GM12878 (cell line): ENCODE results near the gene TIMM17B. TPM values are rescaled to one million over a fixed set of nuclear protein-coding genes. Genes with fewer than 3 reads are reported as not detected.

Experiments
- ATAC-seq: fragments of 200-7000 bp; cut with Tn5 transposase; 3 replicates; pipeline ENCODE4 v1.9.1; 2020; ENCODE audit warnings: mild to moderate bottlenecking, moderate library complexity
- BruUV-seq: library from RNA; stranded (reverse); fragments of 400-500 nt; replicated peaks from 2 replicates; lab custom pipeline; 2021; lab: Mats Ljungman, UMichigan
- CTCF ChIA-PET: fragments of 300-600 bp; sonication (Branson Sonifier 250); formaldehyde crosslinking; extraction: SDS; loops from one replicate; lab custom pipeline; 2021; ENCODE audit warnings: inconsistent platforms; lab: Yijun Ruan, JAX
- POLR2A ChIA-PET: fragments of 350-600 bp; formaldehyde crosslinking; extraction: SDS; loops from one replicate; lab custom pipeline; 2021; ENCODE audit warnings: inconsistent platforms; lab: Charles Lee
- RAD21 ChIA-PET: fragments of 300-600 bp; sonication (Branson Sonifier 250); formaldehyde crosslinking; loops from one replicate; lab custom pipeline; 2023; ENCODE audit warnings: antibody characterized with exemption; ENCODE audit not compliant: unreplicated experiment; lab: Charles Lee
- SMC1A ChIA-PET: fragments of 300-600 bp; sonication (Branson Sonifier 250); formaldehyde crosslinking; loops from one replicate; lab custom pipeline; 2023; ENCODE audit not compliant: unreplicated experiment, uncharacterized antibody; lab: Charles Lee
- DNase-seq: peaks from one replicate; pipeline ENCODE4 v3.0.0-alpha.2; 2011; ENCODE audit warnings: low read depth, low spot score
- FAIRE-seq: peaks from 3 replicates; lab custom pipeline; 2011; peaks lifted over from hg19 to GRCh38; lab: Jason Lieb, UNC
- H2AFZ ChIP-seq: 2 replicates; pipeline ENCODE4 v1.6.0; 2011; ENCODE audit warnings: low read depth, low read length, control low read depth; ENCODE audit not compliant: control insufficient read depth
- H3K27ac ChIP-seq: 2 replicates; pipeline ENCODE4 v1.5.1; 2011; ENCODE audit warnings: control low read depth; ENCODE audit not compliant: control insufficient read depth, insufficient read depth
- H3K27me3 ChIP-seq, 2 experiments: replicated peaks in 1 of 2; 2 replicates each; pipeline versions ENCODE4 v1.6.0 to v1.6.1; 2011; ENCODE audit warnings: low read length in 1 of 2; ENCODE audit not compliant: control insufficient read depth in 2 of 2, insufficient read depth in 2 of 2
- H3K36me3 ChIP-seq, 2 experiments: 2 replicates each; pipeline ENCODE4 v1.5.1; 2011; ENCODE audit warnings: low read length in 1 of 2; ENCODE audit not compliant: control insufficient read depth in 2 of 2, insufficient read depth in 2 of 2
- H3K4me1 ChIP-seq: 2 replicates; pipeline ENCODE4 v1.6.1; 2011; ENCODE audit warnings: mild to moderate bottlenecking, low read length, moderate library complexity, mixed read lengths; ENCODE audit not compliant: control insufficient read depth, insufficient read depth
- H3K4me2 ChIP-seq: 2 replicates; pipeline ENCODE4 v1.6.0; 2011; ENCODE audit warnings: control low read depth; ENCODE audit not compliant: control insufficient read depth, insufficient read depth
- H3K4me3 ChIP-seq: fragments of 200-600 bp; sonication (generic); 2 replicates; pipeline ENCODE4 v1.5.1; 2016
- H3K79me2 ChIP-seq: 2 replicates; pipeline ENCODE4 v1.6.0; 2011; ENCODE audit warnings: low read length; ENCODE audit not compliant: control insufficient read depth, insufficient read depth
- H3K9ac ChIP-seq: 2 replicates; pipeline ENCODE4 v1.8.0; 2011; ENCODE audit warnings: low read length, control low read depth, mixed read lengths; ENCODE audit not compliant: control insufficient read depth, insufficient read depth
- H3K9me3 ChIP-seq: replicated peaks from 3 replicates; pipeline ENCODE4 v1.5.1; 2011; ENCODE audit warnings: mild to moderate bottlenecking, low read length; ENCODE audit not compliant: control insufficient read depth, insufficient read depth
- H4K20me1 ChIP-seq: 2 replicates; pipeline ENCODE4 v1.6.0; 2011; ENCODE audit not compliant: control insufficient read depth, insufficient read depth
- BRCA1 ChIP-seq: IDR thresholded peaks from 2 replicates; pipeline ENCODE4 v1.6.1; 2011; ENCODE audit warnings: low read depth, low read length, improper control_type of control experiment
- HCFC1 ChIP-seq: fragments of 150-350 bp; IDR thresholded peaks from 2 replicates; pipeline ENCODE4 v1.6.1; 2014; ENCODE audit warnings: low read length
- HDAC2 ChIP-seq: fragments of 200-600 bp; sonication (generic); IDR thresholded peaks from 2 replicates; pipeline ENCODE4 v1.6.1; 2017
- JUNB ChIP-seq: IDR thresholded peaks from 2 replicates; pipeline ENCODE4 v1.6.1; 2016; ENCODE audit warnings: antibody characterized with exemption, mild to moderate bottlenecking
- KAT2A ChIP-seq: conservative IDR thresholded peaks from 2 replicates; pipeline ENCODE4 v1.6.1; 2011; ENCODE audit warnings: low read depth, low read length; ENCODE audit not compliant: control insufficient read depth
- KDM1A ChIP-seq: fragments of 200-600 bp; sonication (generic); IDR thresholded peaks from 2 replicates; pipeline ENCODE4 v1.6.1; 2016; ENCODE audit warnings: borderline replicate concordance
- PAX5 ChIP-seq: IDR thresholded peaks from 2 replicates; pipeline ENCODE4 v1.6.1; 2011; ENCODE audit warnings: low read depth, low read length, borderline replicate concordance
- PAX8 ChIP-seq: fragments of 450-650 bp; IDR thresholded peaks from 2 replicates; pipeline ENCODE4 v1.6.1; 2017; ENCODE audit warnings: mild to moderate bottlenecking, moderate library complexity
- RAD51 ChIP-seq: fragments of 450-650 bp; IDR thresholded peaks from 2 replicates; pipeline ENCODE4 v1.6.1; 2016; ENCODE audit warnings: moderate library complexity, mild to moderate bottlenecking, inconsistent platforms
- RB1 ChIP-seq: fragments of 450-650 bp; formaldehyde crosslinking; IDR thresholded peaks from 2 replicates; pipeline ENCODE4 v1.6.1; 2017; ENCODE audit warnings: mild to moderate bottlenecking, borderline replicate concordance
- TCF7 ChIP-seq: IDR thresholded peaks from 2 replicates; pipeline ENCODE4 v1.6.1; 2014; ENCODE audit warnings: antibody characterized with exemption, borderline replicate concordance
- ZZZ3 ChIP-seq: IDR thresholded peaks from 2 replicates; pipeline ENCODE4 v1.6.1; 2011; ENCODE audit warnings: low read depth; ENCODE audit not compliant: control insufficient read depth, insufficient read length
- WGBS: methylation state at CpG from one replicate; pipeline ENCODE4 v1.1.6; 2016; ENCODE audit warnings: low lambda C conversion rate; ENCODE audit not compliant: insufficient replicate concordance, insufficient coverage; ENCODE audit errors: missing lambda C conversion rate; 5-methylcytosine and 5-hydroxymethylcytosine counted together
- in situ Hi-C: fragments of 300-500 bp; cut with MboI; formaldehyde crosslinking; loops from 9 replicates; pipeline ENCODE4 v1.14.3; 2018; ENCODE audit warnings: mixed read lengths
- intact Hi-C: fragments of 100-400 bp; cut with micrococcal nuclease; formaldehyde crosslinking; loops from one replicate; pipeline ENCODE4 v1.14.2; 2022; ENCODE audit not compliant: unreplicated experiment
- polyA plus RNA-seq, 11 experiments: library from polyadenylated mRNA; depleted of rRNA in 4 of 11; unstranded in 6 of 11; stranded (reverse) in 5 of 11; fragments of >200 nt; fragmentation: Nextera tagmentation in 4 of 11; fragmentation: Illumina TruSeq in 1 of 11; extraction: Ambion mirVana in 4 of 11; extraction: Trizol in 1 of 11; gene quantifications; 1 replicate in 1 of 11; 2 replicates in 10 of 11; pipeline versions ENCODE4 v1.2.1 to v1.2.3, GENCODE V29; 2011 to 2016; ENCODE audit warnings: inconsistent platforms in 2 of 11, missing spikeins in 2 of 11, low read depth in 1 of 11
- total RNA-seq, 4 experiments: library from RNA; depleted of rRNA in 3 of 4; stranded (reverse); fragments of >200 nt in 3 of 4; fragmentation: Illumina TruSeq in 1 of 4; extraction: Trizol in 1 of 4; gene quantifications; 2 replicates each; pipeline versions ENCODE4 v1.2.1 to v1.2.3, GENCODE V29; 2013 to 2021
- TF ChIP-seq, protein P1 (sequence below): IDR thresholded peaks from 2 replicates; pipeline ENCODE4 v1.6.1; 2012; ENCODE audit warnings: improper control_type of control experiment, low read depth, low read length; ENCODE audit not compliant: insufficient replicate concordance
- TF ChIP-seq, protein P2 (sequence below): fragments of 450-650 bp; IDR thresholded peaks from 2 replicates; pipeline ENCODE4 v1.6.1; 2016; ENCODE audit warnings: mild to moderate bottlenecking, moderate library complexity, borderline replicate concordance

Gene TIMM17B
- total and polyA plus RNA-seq, 10 of the 15 experiments (the other 5 are each of a cell fraction or from before 2014, with no cell fraction given): 4.5 to 88.7 (median 47.5) TPM

- ChIA-PET POLR2A (interaction anchor here (2.9 kb wide), 1 partner anchor 21 kb away, joined by 21 read pairs; no protein-coding TSS in a partner anchor), CTCF (interaction anchor here (1.2 kb wide), 1 partner anchor 25 kb away, joined by 4 read pairs; no protein-coding TSS in a partner anchor), RAD21 (interaction anchor here (1.0 kb wide), 1 partner anchor 19 kb away, joined by 4 read pairs; no protein-coding TSS in a partner anchor), SMC1A (interaction anchor here (1.0 kb wide), 1 partner anchor 21 kb away, joined by 4 read pairs; no protein-coding TSS in a partner anchor)
- Histone ChIP-seq H3K27ac (peak overlapping the region; percentile 83), H3K36me3 (peaks cover 3 to 5% of the 10 kb centered on the region in 2 experiments; a peak in 3 of 4 replicates), H3K4me3 (peak overlapping the region; percentile 73), H2AFZ (no peak overlapping the region), H3K79me2 (peaks cover 41% of the 10 kb centered on the region), H4K20me1 (peaks cover 5% of the 10 kb centered on the region), H3K9me3 (no peaks in the 10 kb centered on the region; the same call in 2 of the 3 replicates), H3K4me2 (no peak overlapping the region), H3K9ac (peak overlapping the region; percentile 83), H3K4me1 (peaks cover 9% of the 10 kb centered on the region), H3K27me3 (no peaks in the 10 kb centered on the region)
- intact Hi-C loops: loop anchor here (5.0 kb wide), 2 partner anchors 39 to 124 kb away; partner anchors contain the start of genes OTUD5 and TFE3
- no peak for FAIRE-seq
- no peak for DNase-seq
- ATAC-seq: no peak
- in situ Hi-C loops: no loop called here
- whole genome bisulfite sequencing: 32% methylated on average over 18 of the region's 23 CpGs
- no TSS peak for BruUV-seq
- TF ChIP-seq TCF7: no peak
- TF ChIP-seq, protein P1, sequence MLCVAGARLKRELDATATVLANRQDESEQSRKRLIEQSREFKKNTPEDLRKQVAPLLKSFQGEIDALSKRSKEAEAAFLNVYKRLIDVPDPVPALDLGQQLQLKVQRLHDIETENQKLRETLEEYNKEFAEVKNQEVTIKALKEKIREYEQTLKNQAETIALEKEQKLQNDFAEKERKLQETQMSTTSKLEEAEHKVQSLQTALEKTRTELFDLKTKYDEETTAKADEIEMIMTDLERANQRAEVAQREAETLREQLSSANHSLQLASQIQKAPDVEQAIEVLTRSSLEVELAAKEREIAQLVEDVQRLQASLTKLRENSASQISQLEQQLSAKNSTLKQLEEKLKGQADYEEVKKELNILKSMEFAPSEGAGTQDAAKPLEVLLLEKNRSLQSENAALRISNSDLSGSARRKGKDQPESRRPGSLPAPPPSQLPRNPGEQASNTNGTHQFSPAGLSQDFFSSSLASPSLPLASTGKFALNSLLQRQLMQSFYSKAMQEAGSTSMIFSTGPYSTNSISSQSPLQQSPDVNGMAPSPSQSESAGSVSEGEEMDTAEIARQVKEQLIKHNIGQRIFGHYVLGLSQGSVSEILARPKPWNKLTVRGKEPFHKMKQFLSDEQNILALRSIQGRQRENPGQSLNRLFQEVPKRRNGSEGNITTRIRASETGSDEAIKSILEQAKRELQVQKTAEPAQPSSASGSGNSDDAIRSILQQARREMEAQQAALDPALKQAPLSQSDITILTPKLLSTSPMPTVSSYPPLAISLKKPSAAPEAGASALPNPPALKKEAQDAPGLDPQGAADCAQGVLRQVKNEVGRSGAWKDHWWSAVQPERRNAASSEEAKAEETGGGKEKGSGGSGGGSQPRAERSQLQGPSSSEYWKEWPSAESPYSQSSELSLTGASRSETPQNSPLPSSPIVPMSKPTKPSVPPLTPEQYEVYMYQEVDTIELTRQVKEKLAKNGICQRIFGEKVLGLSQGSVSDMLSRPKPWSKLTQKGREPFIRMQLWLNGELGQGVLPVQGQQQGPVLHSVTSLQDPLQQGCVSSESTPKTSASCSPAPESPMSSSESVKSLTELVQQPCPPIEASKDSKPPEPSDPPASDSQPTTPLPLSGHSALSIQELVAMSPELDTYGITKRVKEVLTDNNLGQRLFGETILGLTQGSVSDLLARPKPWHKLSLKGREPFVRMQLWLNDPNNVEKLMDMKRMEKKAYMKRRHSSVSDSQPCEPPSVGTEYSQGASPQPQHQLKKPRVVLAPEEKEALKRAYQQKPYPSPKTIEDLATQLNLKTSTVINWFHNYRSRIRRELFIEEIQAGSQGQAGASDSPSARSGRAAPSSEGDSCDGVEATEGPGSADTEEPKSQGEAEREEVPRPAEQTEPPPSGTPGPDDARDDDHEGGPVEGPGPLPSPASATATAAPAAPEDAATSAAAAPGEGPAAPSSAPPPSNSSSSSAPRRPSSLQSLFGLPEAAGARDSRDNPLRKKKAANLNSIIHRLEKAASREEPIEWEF: no peak
- TF ChIP-seq RB1: no peak
- no peak for TF ChIP-seq PAX8
- TF ChIP-seq JUNB: no peak
- TF ChIP-seq BRCA1: no peak
- TF ChIP-seq KDM1A: no peak
- TF ChIP-seq KAT2A: no peak
- TF ChIP-seq ZZZ3: no peak
- TF ChIP-seq, protein P2, sequence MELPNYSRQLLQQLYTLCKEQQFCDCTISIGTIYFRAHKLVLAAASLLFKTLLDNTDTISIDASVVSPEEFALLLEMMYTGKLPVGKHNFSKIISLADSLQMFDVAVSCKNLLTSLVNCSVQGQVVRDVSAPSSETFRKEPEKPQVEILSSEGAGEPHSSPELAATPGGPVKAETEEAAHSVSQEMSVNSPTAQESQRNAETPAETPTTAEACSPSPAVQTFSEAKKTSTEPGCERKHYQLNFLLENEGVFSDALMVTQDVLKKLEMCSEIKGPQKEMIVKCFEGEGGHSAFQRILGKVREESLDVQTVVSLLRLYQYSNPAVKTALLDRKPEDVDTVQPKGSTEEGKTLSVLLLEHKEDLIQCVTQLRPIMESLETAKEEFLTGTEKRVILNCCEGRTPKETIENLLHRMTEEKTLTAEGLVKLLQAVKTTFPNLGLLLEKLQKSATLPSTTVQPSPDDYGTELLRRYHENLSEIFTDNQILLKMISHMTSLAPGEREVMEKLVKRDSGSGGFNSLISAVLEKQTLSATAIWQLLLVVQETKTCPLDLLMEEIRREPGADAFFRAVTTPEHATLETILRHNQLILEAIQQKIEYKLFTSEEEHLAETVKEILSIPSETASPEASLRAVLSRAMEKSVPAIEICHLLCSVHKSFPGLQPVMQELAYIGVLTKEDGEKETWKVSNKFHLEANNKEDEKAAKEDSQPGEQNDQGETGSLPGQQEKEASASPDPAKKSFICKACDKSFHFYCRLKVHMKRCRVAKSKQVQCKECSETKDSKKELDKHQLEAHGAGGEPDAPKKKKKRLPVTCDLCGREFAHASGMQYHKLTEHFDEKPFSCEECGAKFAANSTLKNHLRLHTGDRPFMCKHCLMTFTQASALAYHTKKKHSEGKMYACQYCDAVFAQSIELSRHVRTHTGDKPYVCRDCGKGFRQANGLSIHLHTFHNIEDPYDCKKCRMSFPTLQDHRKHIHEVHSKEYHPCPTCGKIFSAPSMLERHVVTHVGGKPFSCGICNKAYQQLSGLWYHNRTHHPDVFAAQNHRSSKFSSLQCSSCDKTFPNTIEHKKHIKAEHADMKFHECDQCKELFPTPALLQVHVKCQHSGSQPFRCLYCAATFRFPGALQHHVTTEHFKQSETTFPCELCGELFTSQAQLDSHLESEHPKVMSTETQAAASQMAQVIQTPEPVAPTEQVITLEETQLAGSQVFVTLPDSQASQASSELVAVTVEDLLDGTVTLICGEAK: no peak
- no peak for TF ChIP-seq PAX5
- TF ChIP-seq HDAC2: no peak
- TF ChIP-seq HCFC1: no peak
- no peak for TF ChIP-seq RAD51
Observed at GRCh38 chrX:48918301-48918642, 20.7 kb upstream of the TIMM17B start.
